ENCODE results near the gene DGKD.
"Not testable (repeated sequence)": the region's sequence is repeated elsewhere in the genome, so short reads cannot be mapped to it uniquely, and the experiment has no call there.

The DGKD gene

DNA sequence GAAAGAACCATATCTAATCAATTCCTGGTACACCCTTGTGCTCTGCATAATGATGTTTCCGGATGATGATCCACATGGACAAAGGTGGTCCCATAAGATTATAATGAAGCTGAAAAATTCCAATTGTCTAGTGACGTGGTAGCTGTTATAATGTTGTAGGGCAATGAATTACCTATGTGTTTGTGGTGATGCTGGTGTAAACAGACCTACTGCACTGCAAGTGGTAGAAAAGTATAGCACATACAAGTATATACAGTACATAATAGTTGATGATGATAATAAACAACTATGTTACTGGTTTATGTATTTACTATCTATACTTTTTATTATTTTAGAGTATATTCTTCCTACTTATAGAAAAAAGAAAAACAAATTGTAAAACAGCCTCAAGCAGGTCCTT, 8.4 kb downstream of the DGKD start:
- DNase-seq (ENCODE audit: low read depth in 2 of 2) = no peak

DNA sequence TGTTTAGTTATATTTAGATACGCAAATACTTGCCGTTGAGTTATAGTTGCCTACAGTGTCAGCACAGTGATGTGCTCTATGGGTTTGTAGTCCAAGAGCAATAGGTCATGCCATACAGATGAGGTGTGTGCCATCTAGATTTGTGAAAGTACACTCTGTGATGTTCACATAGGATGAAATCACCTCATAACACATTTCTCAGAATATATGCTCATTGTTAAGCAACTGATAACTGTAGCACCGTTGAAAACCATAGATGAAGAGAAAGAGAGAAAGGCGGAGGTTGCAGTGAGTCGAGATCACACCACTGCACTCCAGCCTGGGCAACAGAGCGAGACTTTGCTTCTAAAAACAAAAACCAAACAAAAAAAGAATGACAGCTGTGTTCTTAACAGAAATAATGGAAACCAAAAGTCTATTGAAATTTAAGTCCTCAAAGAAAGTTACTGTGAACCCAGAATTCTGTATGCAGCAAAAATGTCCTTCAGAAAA, 9.5 kb downstream of the DGKD start:
- DNase-seq (ENCODE audit: low read depth in 2 of 2) = no peak

DNA sequence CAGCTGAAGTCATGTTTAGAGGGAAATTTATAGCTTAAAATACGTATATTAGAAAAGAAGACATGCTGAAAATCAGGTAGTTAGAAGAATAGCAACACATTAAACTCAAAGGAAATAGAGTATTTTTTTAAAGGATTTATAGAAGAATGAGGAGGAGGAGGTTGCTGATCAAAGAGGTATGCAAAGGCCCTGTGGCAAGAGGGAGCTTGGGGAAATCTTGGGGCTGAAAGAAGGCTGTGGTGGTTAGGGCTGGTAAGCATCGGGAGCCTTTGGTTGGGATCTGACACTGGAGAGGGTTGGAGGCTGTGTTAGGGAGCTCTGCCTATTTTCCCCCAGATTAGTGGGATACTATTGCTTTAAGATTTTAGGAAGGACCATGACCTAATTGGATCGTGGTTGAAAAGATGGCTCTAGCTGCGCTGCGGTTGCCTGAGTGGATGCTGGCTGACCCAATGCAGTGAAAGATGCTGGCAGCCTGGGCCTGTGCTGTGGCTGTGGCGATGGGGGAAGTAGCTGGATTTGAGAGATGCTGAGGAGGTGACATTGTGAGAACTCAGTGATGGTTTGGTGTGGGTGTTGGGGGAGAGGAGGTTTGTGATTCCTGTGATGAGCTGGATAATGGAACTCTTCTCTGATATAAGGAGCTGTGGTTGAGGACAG, 11.7 kb downstream of the DGKD start:
- no peak for DNase-seq (ENCODE audit: low read depth in 2 of 2)

DNA sequence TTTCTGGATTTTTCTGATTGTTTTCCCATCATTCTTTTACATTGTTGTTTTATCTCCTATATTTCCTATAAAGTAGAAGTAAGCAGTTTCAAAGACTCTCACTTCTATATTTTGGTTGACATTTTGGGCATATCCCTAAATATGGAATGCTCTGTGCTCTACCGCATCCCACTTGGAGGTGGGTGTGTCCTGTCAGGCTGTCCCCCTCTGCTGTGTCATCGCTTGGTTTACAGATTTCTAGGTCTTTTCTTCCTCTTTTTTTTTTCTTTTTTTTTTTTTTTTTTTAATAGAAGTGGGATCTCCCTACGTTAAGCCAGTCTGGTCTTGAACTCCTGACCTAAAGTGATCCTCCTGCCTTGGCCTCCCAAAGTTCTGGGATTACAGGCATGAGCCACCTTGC, 13.3 kb downstream of the DGKD start:
- DNase-seq (ENCODE audit: low read depth in 2 of 2) = no peak

DNA sequence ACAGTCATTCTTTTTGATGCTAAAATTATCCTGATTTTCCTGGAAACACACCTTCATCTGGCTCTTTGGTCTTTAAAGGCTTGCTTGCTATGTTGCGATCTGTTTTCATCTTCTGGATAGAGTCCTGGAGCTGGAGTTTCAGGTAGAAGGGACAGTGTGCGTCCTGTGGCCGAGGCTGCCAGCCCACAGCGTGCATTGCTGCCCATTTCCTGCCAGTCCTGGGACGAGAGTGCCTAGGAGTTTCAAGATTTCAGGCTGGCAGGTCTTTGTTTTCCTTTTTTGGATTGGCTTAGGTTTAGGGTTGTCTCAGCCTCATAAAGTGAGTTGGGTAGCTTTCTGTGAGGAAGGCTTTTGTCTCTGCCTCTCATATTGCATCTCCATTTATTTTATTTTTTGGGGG, 14.5 kb downstream of the DGKD start:
- DNase-seq (ENCODE audit: low read depth in 2 of 2) = no peak

DNA sequence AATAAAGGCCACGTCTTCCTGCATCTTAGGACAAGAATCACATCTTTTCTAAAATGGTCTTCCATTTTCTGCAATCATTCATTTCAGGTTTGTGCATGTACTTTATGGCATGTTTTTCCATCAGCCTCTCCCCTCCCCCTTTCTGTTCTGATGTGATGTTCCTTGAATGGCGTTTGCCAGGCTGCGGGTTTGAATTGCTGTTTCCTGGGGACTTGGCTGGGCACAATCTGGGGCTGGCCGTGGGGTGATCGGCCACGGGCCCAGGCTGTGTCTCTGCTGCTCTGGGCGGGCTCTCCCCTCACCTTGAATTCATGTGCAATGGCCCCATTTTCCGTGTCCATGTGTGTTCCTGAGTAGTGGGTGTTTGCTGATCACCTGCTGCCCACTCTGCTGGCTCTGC, 15.2 kb downstream of the DGKD start:
- no peak for DNase-seq (ENCODE audit: low read depth in 2 of 2)

DNA sequence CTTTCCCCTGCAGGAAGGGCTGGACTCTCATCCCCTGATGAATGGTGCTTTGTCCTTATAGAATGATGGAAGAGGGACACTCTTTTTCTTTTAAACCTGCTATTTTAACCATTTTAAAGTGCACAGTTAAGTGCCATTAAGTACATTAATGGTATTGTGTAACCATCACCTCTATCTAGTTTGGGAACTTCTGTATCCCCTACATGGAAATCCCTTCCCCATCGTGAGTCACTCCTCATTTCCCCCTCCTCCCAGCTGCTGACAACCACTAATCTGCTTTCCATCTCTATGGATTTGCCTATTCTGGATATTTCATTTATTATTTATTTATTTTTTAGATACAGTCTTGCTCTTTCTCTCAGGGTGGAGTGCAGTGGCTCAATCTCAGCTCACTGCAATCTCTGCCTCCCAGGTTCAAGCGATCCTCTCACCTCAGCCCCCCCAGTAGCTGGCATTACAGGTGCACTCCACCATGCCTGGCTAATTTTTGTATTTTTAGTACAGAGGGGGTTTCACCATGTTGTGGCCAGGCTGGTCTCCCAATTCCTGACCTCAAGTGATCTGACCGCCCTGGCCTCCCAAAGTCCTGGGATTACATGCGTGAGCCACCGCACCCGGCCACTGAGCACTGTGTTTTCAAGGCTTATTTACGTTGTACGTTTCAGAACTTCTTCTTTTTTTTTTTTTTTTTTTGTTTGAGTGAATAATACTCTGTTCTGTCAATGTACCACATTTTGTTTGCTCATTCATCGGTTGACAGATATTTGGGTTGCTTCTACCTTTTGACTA, 15.8 kb downstream of the DGKD start:
- DNase-seq (ENCODE audit: low read depth in 2 of 2) = no peak

DNA sequence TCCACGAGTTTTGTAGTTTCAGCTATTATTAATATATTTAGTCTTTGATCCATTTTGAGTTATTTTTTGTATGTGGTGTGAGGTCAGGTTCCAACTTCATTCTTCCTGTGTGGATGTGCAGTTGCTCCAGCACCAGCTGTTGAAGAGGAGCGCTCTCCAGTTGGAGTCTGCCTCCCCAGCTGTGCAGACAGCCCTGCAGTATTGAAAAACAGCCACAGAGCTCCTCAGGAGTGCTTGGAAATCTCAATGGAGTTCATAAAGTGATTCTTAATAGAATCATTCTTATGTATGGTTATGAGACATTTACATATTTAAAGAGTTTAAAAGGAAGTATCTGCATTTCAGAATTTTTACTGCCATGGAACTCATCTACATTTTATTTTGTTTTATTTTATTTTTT, 17.3 kb downstream of the DGKD start:
- DNase-seq (ENCODE audit: low read depth in 2 of 2) = no peak

DNA sequence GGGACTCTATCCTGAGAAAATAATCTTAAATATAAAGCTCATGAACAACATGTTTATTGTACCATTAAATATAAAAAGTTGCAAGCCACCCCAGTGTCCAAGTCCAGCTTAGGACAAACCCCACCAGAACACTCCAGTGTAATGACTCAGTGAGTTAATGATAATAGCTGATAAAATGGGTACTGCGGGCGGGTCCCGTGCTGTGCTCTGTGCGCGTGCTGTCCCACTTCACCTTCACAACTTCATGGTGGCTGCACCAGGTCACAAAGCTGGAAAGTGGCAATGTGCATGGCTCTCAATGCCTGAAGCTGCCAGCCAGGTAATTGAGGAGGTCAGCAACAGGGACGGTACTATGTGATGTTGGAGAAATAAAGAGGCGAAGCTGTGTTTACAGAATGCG, 18.6 kb downstream of the DGKD start:
- no peak for DNase-seq (ENCODE audit: low read depth in 2 of 2)

DNA sequence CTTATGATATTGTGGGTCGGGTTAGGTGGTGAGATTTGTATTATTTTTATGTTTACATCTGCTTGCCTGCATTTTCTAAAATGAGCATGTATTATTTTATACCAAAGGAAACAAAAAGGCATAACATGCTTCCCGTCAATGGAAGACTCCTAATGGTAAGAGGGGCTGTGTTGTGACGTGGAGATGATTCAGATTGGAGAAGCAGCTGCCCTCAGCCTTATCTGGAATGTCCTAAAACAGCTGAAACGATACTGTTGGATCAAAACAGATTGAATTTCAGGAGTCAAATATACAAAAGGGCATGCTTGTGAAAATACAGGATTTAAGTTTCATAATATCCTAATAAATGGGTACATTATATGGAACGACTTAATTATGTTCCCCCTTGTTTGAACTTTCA, 19.0 kb downstream of the DGKD start:
- DNase-seq (ENCODE audit: low read depth in 2 of 2) = no peak

DNA sequence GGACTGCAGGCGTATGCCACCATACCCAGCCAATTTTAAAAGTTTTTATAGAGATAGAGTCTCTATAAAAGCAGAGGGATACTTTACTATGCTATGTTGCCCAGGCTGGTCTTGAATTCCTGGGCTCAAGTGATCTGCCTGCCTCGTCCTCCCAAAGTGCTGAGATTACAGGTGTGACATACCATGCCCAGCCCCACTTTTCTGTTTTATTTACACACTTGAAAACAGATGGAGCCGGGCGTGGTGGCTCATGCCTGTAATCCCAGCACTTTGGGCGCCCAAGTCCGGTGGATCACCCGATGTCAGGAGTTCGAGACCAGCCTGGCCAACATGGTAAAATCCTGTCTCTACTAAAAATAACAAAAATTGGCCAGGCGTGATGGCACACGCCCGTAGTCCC, 20.5 kb downstream of the DGKD start:
- not testable (repeated sequence) for DNase-seq (ENCODE audit: low read depth in 2 of 2)

DNA sequence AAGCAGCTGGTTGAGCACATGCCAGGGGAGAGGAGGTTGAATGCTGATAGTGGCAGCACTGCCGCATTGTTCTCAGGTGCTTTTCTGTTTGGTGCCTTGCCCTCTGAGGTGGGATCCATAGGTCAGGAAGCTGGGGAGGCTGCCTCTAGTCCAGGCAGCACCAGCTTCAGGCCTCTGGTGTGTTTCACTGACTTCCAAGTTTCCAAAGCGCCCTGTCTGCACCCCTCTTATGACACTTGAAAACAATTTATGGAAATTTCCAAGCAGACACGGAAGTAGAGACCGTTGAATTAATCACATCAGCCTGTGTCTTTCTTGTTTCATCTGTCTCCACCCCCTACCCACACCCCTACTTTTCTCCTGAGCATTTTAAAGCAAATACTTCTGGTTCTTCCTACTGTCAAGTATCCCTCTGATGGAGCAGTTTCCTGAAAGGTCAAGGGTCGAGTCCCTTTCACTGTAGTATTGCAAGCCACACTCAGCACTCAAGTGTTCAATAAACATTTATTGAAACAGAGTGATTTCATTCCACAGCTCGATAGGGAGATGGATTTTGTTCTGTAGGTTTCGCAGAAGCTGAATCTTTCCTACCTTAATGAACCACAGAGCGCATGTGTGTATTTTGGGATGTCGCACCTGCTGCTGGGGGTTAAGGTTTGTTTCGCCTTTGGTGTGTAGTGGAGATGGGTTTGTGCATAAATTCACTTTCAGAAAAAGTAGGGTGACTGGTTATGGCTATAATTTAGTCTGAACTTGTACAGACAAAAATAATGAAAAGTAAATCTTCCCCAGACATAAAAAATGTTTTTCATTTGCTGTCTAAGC, 21.4 kb downstream of the DGKD start:
- DNase-seq (ENCODE audit: low read depth in 2 of 2) = no peak

DNA sequence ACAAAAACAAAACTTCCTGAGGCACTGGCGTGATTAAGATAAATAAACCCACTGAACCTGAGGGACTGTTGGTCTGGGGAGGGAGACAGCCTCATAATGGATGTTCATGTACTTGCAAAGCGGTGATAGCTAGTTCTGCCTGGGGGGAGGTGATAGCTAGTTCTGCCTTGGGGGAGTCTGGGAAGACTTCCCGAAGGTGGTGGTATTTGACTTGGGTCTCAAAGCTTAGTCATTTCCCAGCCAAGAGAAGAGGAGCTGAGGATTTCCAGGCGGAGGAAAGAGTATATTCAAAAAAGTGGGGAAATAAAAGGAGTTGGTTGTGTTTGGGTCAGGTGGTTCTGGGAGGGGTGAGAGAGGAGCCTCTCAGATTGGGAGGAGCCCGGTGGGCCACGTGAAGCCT, 24.7 kb downstream of the DGKD start:
- DNase-seq (ENCODE audit: low read depth in 2 of 2) = no peak

DNA sequence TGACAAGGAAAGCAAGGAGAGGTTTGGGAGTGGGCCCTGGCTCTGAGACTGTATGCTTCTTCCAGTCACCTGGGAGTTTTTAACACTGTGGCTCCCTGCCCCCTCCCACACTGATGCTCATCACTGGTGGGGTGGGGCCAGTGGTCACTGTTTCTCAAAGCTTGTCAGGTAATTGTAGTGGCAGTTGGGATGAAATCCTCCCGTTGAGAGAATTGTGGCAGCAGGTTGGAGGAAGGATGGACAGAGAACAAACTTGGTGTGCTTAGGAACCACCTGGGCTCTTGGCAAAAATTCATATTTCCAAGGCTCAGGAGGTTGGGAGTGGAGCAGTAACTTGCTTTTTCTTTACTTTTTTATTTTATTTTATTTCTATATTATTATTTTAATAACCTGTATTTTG, 25.1 kb downstream of the DGKD start:
- no peak for DNase-seq (ENCODE audit: low read depth in 2 of 2)

DNA sequence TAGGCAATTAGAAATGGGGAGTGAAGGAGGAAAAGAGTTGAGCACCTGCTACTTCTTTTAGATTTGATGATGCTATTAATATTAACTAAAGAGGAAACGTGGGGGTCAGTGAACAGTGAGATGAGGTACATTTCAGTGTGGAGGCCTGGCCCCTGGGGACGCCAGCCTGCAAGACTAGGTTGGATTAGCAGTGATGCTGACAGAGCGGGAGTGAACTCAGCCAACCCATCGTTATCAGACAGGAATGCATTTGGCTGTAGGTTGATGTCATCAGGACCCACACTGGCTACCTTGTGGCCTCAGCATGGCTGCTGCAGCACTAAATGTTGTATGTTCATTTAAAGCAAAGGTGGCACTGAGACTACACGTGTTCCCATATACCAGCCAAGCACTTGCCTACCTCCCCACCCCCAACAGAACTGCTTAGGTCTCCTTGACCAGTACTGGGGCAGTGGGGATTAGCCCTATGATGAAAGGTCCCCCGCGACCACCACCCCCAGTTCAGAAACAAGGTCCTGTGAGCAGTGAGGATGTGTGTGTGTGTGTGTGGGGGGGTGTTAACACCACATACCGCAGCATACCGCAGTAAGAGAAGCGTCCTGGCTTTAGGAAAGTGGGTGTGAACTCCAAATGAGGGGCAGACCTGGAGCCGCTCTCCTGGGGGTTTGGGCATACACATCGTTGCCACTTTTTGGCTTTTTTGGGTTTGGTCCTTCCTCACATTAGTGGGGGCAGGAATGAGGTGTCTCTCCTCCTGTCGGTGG, 26.0 kb downstream of the DGKD start:
- no peak for DNase-seq (ENCODE audit: low read depth in 2 of 2)

DNA sequence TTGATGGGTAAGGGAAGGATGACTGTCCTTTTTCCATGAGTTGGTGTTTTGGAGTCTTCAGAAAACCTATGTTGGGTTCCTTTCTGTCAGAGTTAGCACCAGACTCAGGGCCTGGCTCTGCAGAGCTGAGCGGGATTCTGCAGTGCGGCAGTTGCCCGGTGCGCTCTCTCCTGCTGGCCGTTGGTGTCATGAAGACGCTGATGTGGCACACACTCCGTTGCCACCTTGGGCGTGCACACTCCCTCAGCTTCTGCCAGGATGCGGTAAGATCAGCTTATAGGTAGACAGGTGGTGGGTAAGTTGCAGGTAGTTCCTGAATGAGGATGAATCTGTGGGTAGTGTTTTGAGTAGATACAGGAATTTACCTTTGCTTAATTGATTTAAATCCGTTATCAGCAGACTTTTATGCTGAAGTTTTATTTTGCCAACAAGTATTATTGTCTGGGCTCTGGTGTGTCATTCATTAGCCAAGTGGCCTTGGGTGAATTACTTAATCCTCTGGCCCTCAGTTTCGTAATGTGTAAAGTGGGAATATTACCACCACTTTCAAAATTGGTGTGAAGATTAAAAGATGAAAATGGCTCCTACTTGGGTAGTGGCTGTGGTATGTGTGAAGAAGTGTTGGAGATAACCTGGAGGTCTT, 26.8 kb downstream of the DGKD start:
- DNase-seq (ENCODE audit: low read depth in 2 of 2) = no peak

DNA sequence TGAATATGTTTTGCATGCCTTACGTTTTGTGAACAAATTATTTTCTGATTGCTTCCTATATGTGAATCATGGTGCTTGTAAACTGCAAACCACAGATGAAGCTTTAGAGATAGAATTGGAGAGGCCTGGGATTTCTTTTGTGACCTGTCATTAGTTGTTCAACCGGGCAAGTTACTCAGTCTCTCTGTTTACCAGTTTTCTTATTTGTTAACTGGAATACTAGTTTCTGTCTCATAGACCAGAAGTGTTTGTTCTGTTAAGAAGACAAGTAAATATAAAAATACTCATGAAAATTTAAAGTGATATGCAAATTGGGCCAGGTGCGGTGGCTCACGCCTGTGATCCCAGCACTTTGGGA, 27.3 kb downstream of the DGKD start:
- DNase-seq (ENCODE audit: low read depth in 2 of 2) = no peak

DNA sequence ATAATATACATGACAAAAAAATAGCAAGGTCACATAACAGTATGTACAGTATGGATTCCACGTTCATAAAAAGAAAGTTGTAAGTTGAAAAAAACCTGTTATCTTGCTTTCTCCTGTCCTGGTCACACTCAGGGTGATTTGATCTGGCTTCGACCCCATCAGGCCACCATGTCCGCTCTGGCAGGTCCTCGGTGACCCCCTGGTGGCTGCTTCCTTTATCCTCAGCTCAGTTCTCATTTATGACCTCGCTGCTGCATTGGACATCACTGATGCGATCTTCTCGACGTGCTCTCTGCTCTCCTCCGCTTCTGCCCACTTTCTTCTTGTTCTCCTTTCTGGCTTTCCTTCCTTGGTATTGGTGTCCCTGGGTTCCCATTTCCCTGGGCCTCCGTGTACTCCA, 29.7 kb downstream of the DGKD start:
- DNase-seq (ENCODE audit: low read depth in 2 of 2) = no peak

DNA sequence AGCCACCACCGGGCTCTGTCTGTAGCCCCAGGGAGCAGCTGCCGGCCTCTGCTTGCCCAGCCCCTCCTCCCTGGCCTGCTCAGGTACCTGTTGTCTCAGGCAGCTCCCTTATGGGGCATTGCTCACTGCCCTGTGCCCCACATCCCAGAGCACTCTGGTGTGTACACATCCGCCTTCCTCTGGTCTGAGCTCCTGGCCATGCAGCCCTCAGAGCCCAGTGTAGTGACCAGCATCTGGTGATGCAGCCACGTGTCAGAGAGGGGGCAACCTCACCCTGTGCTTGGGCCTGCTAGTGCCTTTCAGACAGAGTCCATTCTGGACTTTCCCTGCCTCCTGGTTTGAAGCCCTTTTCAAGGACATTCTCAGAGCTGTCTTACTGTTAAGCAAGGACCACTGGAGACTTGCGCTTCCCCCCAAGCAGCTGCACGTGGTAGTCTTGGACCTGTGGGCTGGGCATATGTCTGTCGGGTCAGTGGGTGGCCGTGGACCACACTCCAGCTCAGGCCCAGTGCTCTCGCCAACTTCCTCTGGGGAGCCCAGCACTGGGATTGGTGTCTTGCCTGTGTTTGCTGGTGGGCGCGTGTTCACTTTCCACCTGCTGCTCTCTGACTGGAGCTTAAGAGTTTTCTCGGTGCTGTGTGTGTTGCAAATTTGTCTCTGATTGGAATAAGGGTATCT, 30.7 kb downstream of the DGKD start:
- DNase-seq (ENCODE audit: low read depth in 2 of 2) = no peak

DNA sequence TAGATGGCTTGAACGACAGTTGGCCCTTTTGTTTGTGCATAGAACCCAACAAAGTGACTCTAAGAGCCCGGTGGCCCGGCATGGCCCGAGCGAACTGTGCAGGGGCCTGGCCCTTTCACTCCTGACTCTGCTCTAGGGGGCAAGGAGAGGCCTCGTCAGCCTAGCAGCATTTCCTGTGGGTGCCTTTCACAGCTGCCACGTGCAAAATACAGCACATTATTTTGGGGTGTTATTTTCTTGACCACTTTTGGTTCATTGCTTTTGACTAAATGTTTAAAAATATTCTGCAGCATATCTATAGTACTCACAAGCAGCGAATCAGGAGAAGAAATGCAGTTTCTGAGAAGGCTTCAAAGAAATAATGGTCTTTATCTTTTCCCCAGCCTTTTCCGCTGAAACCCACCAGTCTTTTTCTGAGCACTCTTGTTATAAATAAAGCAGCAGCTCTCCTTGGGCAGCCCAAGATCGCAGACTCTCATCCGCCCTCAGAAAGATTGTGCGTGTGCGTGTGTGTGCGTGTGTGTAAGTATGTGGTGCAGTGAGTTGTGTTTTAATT, 31.3 kb downstream of the DGKD start:
- DNase-seq (ENCODE audit: low read depth in 2 of 2) = no peak
